Astrocyte of the hippocampus (primary cell): Measurements from ENCODE around the gene SMARCA5.
A peak's percentile ranks its signal among the peaks of the same experiment; 100 is the strongest.
"Not testable (repeated sequence)": the region's sequence is repeated elsewhere in the genome, so short reads cannot be mapped to it uniquely, and the experiment has no call there.

Experiments used
- DNase-seq: peaks from one replicate; pipeline ENCODE4 v3.0.0; 2011; ENCODE audit warnings: low read depth, low spot score

The SMARCA5 gene

GRCh38 chr4:143513314-143514168, at the start of gene SMARCA5:
Gene SMARCA5, plus strand, starts transcription at chr4:143513702. Its CDS starts 223 bp downstream, at chr4:143513925.
- DNase-seq: peak; percentile 99

DNA sequence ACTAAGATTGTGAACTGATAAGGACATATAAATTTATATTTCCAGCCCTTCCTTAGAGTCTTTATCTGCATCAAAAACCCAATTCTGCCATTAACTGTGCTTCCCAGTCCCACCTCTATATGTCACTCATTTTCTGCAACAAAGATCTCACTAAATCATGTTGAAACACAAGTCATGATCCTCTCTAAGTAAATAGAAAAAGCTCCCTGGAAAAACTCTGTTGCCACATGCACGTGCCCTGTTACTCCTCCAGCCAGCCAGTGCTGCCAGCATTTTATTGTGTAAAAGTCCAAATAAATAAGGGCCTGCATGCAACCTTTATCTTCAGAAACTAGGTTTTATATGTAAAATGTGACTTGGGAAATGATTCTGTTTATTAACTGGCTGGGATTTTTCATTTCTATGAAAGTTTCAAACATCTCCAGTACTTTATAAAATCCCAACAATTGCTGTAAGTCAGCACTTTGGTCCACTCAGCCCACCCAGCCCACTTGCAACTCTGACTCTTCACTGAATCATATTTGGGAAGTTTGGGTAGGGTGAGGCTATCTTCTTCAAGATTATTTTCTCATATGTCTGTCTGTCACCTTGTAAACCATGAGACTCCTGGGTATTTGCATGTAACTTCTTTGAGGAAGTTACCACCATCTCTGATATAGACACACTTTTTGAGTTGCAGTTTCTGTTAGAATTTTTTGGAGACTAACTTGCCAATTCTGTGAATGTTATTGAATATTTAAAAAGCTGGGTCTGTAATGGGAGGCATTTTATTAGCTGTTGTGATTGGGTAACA, 40.0 kb upstream of the SMARCA5 start:
- DNase-seq: no peak

- no peak for DNase-seq
Measured at GRCh38 chr4:143477487-143477886, 36.0 kb upstream of the SMARCA5 start.

GRCh38 chr4:143481361-143481760, 32.1 kb upstream of the SMARCA5 start:
- DNase-seq: no peak

GRCh38 chr4:143482840-143483239, 30.7 kb upstream of the SMARCA5 start:
- peak; percentile 67 for DNase-seq

GRCh38 chr4:143486314-143486713, 27.2 kb upstream of the SMARCA5 start:
- DNase-seq: no peak

DNA sequence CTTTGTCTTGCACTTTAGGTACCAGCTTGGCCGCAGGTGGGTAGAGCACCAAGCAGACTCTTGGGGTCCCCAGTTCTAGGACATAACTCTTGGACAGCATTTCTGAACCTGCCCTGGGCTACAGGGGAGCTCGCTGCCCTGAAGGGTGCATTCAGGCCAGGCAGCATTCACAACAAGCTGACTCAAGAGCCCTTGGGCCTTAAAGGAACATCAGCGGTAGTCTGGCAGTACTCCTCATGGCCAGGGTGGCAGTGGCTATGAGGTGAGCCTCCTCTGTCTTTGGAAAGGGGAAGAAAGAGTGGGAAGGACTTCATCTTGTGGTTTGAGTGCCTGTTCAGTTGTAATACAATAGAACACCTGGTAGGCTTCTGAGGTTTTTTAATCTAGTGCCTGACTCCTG, 24.8 kb upstream of the SMARCA5 start:
- no peak for DNase-seq

GRCh38 chr4:143489106-143489505, 24.4 kb upstream of the SMARCA5 start:
- peak; percentile 2 for DNase-seq

- no peak for DNase-seq
Measured at GRCh38 chr4:143498021-143498420, 15.5 kb upstream of the SMARCA5 start.

GRCh38 chr4:143502231-143502630, 11.3 kb upstream of the SMARCA5 start:
- DNase-seq: no peak

GRCh38 chr4:143506031-143506430, 7.5 kb upstream of the SMARCA5 start:
- DNase-seq: no peak

- no peak for DNase-seq
Measured at GRCh38 chr4:143511906-143512305, 1.6 kb upstream of the SMARCA5 start.

DNA sequence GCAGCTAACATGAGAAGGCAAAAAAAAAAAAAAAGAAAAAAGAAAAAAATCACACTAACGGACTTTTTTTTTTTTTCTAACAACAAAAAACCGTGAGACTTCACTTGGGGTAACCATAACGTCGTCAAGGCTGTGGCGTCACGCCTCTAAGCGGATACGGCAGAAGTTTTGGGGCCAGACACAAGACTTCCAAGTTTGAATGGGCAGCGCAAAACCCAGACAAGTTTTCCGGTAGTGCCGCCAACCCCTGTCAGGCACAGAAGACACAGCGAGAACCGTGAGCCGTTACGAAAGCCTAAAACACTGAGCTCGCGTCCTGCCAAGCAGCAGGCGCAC, 556 bp upstream of the SMARCA5 start:
- no peak for DNase-seq

DNA sequence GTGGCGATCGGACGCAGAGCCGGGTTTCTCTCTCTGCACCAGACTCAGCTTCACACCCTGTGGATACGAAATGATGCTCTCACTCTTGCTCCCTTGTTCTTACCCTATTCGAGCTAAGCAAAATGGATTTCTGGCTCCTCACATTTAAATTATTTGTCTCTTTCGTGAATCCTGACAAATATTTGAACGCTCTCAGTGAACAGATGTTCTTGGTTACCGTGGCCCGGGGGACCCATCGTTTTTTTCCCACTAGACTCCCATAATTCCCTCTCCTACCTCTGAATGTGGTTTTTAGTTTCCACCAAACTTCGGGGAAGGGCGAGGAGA, 630 bp downstream of the SMARCA5 start:
- DNase-seq: no peak

DNA sequence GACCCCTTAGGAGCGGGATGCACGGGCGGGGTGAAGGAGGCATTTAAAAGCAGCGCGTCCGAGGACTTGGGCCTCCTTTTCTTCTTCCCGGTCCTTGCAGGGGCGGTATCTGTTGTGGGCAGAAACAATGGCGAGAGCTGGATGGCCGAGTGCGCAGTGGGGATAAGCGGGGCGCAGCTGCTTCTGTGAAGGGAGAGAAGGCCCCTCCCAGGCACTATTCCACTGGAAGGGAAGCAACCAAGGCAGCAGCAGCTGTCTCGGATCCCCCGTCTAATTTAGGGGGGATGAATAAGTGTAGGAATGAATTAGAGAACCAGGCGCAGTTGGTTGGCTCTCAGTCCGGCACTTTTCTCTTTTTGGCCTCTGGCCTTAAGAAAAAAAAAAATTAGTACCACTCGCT, 995 bp downstream of the SMARCA5 start:
- peak; percentile 65 for DNase-seq

- no peak for DNase-seq
Measured at GRCh38 chr4:143514901-143515300, 1.4 kb downstream of the SMARCA5 start.

- no peak for DNase-seq
Measured at GRCh38 chr4:143515905-143516304, 2.4 kb downstream of the SMARCA5 start.

DNA sequence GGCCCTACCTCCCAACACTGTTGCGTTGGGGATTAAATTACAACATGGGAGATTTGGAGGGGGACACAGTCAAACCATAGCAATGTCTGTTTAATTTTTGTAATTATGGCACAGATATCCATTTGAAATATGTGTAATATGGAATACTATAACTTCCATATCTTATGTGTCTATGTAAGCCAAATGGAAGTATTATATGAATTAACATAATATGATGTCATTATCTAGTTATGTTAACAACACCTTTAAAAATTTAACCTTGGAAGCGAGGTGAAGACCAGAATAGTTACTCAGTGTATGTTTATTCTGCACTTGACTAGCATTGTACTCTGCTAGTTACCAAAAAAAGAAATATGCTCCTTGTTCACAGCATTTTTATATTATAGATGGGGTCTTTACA, 4.3 kb downstream of the SMARCA5 start:
- no peak for DNase-seq

- DNase-seq: no peak
Measured at GRCh38 chr4:143524211-143524610, 10.7 kb downstream of the SMARCA5 start.

- DNase-seq: not testable (repeated sequence)
Measured at GRCh38 chr4:143528046-143528445, 14.5 kb downstream of the SMARCA5 start.

GRCh38 chr4:143531380-143531779, 17.9 kb downstream of the SMARCA5 start:
- peak; percentile 20 for DNase-seq

DNA sequence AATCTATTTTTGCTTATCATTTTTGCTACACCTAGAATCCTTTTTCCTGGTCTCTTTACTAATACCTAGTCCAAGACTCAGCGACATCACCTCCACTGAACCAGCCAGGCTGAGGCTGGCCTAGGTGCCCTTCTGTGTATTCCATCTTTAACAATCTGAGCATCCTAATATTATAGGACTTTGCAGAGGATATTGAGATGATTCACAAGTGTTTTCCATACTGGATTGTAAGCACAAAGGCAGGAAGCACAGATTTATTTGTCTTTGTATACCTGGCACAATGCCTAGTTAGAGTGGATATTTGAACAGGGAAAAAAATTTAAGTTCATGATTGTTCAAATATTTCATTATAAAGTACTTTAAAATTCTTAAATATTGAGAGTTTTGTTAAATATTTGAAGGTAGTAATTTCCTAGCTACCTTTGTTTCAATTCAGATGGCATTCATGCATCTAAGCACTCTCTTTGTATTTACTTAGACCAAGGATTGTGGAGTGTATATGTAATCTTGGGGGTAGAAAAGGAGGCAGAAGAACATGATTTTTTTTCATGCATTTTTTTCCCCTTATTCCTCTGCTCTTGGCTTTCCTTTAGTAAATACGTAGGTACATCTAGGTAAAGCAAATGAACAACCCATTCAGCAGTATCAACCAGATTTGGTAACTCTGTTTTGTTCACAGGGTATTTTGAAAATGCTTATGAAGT, 18.4 kb downstream of the SMARCA5 start:
- DNase-seq: no peak
